ENCODE measurements around the gene LRRC73.
"Not testable (repeated sequence)": the region's sequence is repeated elsewhere in the genome, so short reads cannot be mapped to it uniquely, and the experiment has no call there.

Gene LRRC73

DNA sequence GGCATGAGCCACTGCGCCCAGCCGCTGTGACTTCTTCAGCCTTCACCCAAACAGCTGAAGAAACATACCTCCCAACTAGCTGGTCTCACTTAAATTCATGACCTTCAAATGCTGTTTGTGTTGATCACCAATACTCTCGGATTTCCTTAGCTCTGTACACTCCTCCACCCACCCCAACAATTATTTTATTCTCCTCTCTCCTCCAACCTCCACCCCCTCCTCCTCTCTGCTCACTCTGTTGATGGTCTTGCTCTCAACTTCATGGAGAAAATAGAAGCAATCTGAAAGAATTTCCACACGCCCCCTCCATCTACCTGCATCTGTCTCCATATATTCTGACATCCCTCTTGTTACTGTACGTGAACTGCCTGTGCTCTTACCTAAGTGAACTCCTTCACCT is 48.2 kb downstream of the LRRC73 start:
- no peak for DNase-seq (ENCODE audit: low read depth in 2 of 2)

DNA sequence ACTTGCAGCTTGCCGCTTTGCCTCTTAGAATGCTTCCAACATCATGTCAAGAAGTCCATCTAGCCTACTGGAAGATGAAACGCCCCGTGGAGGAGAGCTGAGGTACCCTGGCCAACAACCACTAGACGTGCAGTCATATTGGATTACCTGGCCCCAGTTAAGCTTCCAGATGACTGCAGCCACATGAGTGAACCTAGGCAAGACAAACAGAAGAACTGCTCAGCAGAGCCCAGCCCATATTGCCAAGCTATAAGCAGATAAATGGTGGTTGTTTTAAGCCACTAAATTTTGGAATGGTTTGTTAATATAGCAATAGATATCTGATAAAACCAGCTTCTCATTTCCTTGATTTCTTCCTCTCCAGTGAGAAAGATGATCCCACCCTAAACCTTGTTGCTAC is 50.1 kb downstream of the LRRC73 start:
- DNase-seq (ENCODE audit: low read depth in 2 of 2), result no peak

DNA sequence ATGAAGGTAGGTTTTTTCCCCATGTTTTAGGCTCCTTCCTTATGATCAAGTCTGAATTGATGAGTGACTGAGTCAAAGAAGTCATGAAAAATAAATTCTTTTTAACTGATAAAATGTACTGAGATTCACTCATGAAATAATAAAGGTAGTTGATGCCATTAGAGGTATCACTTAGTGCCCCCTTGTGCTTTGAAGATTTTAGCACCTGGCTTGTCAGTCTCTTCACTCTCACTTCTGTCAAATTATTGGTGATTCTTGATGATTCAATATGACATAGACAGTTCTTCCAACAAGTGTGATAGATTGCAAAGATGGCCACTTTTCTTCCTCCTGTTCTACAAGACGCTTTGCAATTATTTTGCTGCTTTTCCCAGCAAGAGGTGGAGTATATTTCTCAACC is 50.6 kb downstream of the LRRC73 start:
- DNase-seq (ENCODE audit: low read depth in 2 of 2), result no peak

DNA sequence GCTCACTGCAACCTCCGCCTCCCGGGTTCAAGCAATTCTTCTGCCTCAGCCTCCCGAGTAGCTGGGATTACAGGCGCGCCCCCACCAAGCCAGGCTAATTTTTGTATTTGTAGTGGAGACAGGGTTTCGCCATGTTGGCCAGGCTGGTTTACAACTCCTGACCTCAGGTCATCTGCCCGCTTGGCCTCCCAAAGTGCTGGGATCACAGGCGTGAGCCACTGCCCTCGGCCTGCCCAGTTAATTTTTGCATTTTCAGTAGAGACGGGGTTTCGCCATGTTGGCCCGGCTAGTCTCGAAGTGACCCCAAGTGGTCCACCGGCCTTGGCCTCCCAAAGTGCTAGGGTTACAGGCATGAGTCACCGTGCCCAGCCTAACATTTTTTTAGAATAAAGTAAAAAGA is 52.0 kb downstream of the LRRC73 start:
- DNase-seq (ENCODE audit: low read depth in 2 of 2), result not testable (repeated sequence)

DNA sequence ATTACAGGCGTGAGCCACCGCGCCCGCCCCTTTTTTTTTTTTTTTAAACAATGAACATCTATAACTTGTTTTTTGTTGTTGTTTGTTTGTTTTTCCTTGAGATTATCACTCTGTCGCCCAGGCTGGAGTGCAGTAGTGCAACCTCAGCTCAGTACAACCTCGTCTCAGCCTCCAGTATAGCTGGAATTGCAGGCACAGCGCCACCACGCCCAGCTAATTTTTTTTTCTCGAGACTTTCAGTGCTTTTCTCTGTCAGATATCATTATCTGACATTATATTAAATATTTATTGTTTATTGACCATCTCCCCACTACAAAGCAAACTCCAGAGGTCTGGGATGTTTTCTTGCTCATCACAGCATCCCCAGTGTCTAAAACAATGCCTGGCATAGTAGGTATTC is 52.5 kb downstream of the LRRC73 start:
- DNase-seq (ENCODE audit: low read depth in 2 of 2), result no peak

All from fibroblast of skin of left quadriceps (primary cell).